WTC11 (cell line): ENCODE results near the gene GFPT1. TPM values are rescaled to one million over a fixed set of nuclear protein-coding genes. Genes with fewer than 3 reads are reported as not detected.

Experiments used
- ATAC-seq: fragments of 200-7000 bp; cut with Tn5 transposase; 2 replicates; pipeline ENCODE4 v1.10.0; 2021; ENCODE audit warnings: mild to moderate bottlenecking, moderate library complexity
- CTCF ChIA-PET: fragments of 300-600 bp; sonication (Branson Sonifier 250); formaldehyde crosslinking; loops from one replicate; lab custom pipeline; 2021; ENCODE audit warnings: antibody characterized with exemption; lab: Charles Lee
- POLR2A ChIA-PET: fragments of 350-600 bp; sonication (Branson Sonifier 250); formaldehyde crosslinking; loops from one replicate; lab custom pipeline; 2021; ENCODE audit warnings: antibody characterized with exemption; lab: Charles Lee
- DNase-seq: peaks from one replicate; pipeline ENCODE4 v3.0.0; 2021; ENCODE audit warnings: low spot score
- H3K27ac Mint-ChIP-seq: 2 replicates; pipeline ENCODE4 v1.8.0; 2021; ENCODE audit warnings: mixed read lengths
- H3K27me3 Mint-ChIP-seq: 2 replicates; pipeline ENCODE4 v1.8.0; 2021; ENCODE audit warnings: low read depth, mild to moderate bottlenecking, moderate library complexity, mixed read lengths
- H3K36me3 Mint-ChIP-seq: 2 replicates; pipeline ENCODE4 v1.8.0; 2021; ENCODE audit warnings: mixed read lengths
- H3K4me1 Mint-ChIP-seq: 2 replicates; pipeline ENCODE4 v1.8.0; 2022; ENCODE audit warnings: mixed read lengths
- H3K4me3 Mint-ChIP-seq: 2 replicates; pipeline ENCODE4 v1.8.0; 2021; ENCODE audit warnings: mild to moderate bottlenecking, moderate library complexity, mixed read lengths
- H3K9me3 Mint-ChIP-seq: 2 replicates; pipeline ENCODE4 v1.8.0; 2021; ENCODE audit warnings: mixed read lengths
- AR ChIP-seq: fragments of 250-450 bp; sonication (Bioruptor Pico); IDR thresholded peaks from 2 replicates; pipeline ENCODE4 v1.9.0; 2021; ENCODE audit warnings: mild to moderate bottlenecking
- CDX4 ChIP-seq: fragments of 250-450 bp; sonication (Bioruptor Pico); IDR thresholded peaks from 2 replicates; pipeline ENCODE4 v1.9.0; 2021; ENCODE audit warnings: moderate library complexity, mild to moderate bottlenecking, inconsistent platforms, borderline replicate concordance
- E2F1 ChIP-seq: sonication (generic); formaldehyde crosslinking; IDR thresholded peaks from 2 replicates; pipeline ENCODE4 v1.8.0; 2022; ENCODE audit warnings: mild to moderate bottlenecking, missing genetic modification reagents
- E2F5 ChIP-seq: sonication (generic); formaldehyde crosslinking; IDR thresholded peaks from 2 replicates; pipeline ENCODE4 v1.8.1; 2022; ENCODE audit warnings: mild to moderate bottlenecking, moderate library complexity, missing genetic modification reagents
- ELF4 ChIP-seq: sonication (generic); formaldehyde crosslinking; IDR thresholded peaks from 2 replicates; pipeline ENCODE4 v1.8.1; 2022; ENCODE audit warnings: low read depth, mild to moderate bottlenecking, moderate library complexity, missing genetic modification reagents
- GRHL2 ChIP-seq: fragments of 250-450 bp; sonication (Bioruptor Pico); IDR thresholded peaks from 2 replicates; pipeline ENCODE4 v1.8.0; 2022; ENCODE audit warnings: mild to moderate bottlenecking, moderate library complexity; ENCODE audit not compliant: insufficient replicate concordance, severe bottlenecking
- JAZF1 ChIP-seq: fragments of 250-450 bp; sonication (Bioruptor Pico); IDR thresholded peaks from 2 replicates; pipeline ENCODE4 v1.9.0; 2021; ENCODE audit warnings: moderate library complexity, mild to moderate bottlenecking, inconsistent platforms
- TCF7 ChIP-seq: sonication (generic); formaldehyde crosslinking; IDR thresholded peaks from 2 replicates; pipeline ENCODE4 v1.8.0; 2022; ENCODE audit warnings: mild to moderate bottlenecking, low read depth, missing genetic modification reagents, moderate library complexity
- ZBTB21 ChIP-seq: sonication (generic); formaldehyde crosslinking; IDR thresholded peaks from 2 replicates; pipeline ENCODE4 v1.8.1; 2023; ENCODE audit warnings: mild to moderate bottlenecking, missing genetic modification reagents, borderline replicate concordance
- ZNF281 ChIP-seq: sonication (generic); formaldehyde crosslinking; IDR thresholded peaks from 2 replicates; pipeline ENCODE4 v1.8.0; 2023; ENCODE audit warnings: mild to moderate bottlenecking, missing genetic modification reagents
- total RNA-seq: library from RNA; stranded (reverse); gene quantifications from 3 replicates; pipeline ENCODE4 v1.2.3, GENCODE V29; 2021

GFPT1 gene
- total RNA-seq, 1 experiment from 2014 or later = 65.5 TPM

- TF ChIP-seq TCF7 (CRISPR knock-in tag) = no peak
- TF ChIP-seq JAZF1 (CRISPR knock-in tag) = no peak
- no peak for TF ChIP-seq GRHL2 (CRISPR knock-in tag)
- TF ChIP-seq E2F1 (CRISPR knock-in tag) = no peak
- TF ChIP-seq CDX4 (CRISPR knock-in tag) = no peak
- no peak for TF ChIP-seq ELF4 (CRISPR knock-in tag)
- TF ChIP-seq ZBTB21 (CRISPR knock-in tag) = no peak
- no peak for TF ChIP-seq E2F5
- TF ChIP-seq ZNF281 (CRISPR knock-in tag) = no peak
- 0 out of 2 replicates have a peak, but pooled peaks cover 4% of the 10 kb centered on the region for H3K36me3 Mint-ChIP-seq
- no peak overlapping the region for H3K27ac Mint-ChIP-seq
- peaks cover 9% of the 10 kb centered on the region for H3K27me3 Mint-ChIP-seq
- H3K9me3 Mint-ChIP-seq = no peaks in the 10 kb centered on the region
- DNase-seq (no peak), ATAC-seq (no peak)
- peaks cover 20% of the 10 kb centered on the region for H3K4me1 Mint-ChIP-seq
- ChIA-PET POLR2A (no interaction called here), CTCF (interaction anchor here (1.8 kb wide), 1 partner anchor 15 kb away, joined by 9 read pairs; no protein-coding TSS in a partner anchor)
- no peak overlapping the region for H3K4me3 Mint-ChIP-seq
Observed at GRCh38 chr2:69390001-69390400, 3.0 kb upstream of the GFPT1 start.

GRCh38 chr2:69389271-69389670, 2.2 kb upstream of the GFPT1 start:
- H3K36me3 Mint-ChIP-seq = no peaks in the 10 kb centered on the region
- peaks cover 9% of the 10 kb centered on the region for H3K27me3 Mint-ChIP-seq

More at GRCh38 chr2:69389271-69389670, 2.2 kb upstream of the GFPT1 start:
- peaks cover 25% of the 10 kb centered on the region for H3K4me1 Mint-ChIP-seq
- H3K4me3 Mint-ChIP-seq = no peak overlapping the region
- TF ChIP-seq AR (CRISPR knock-in tag) = no peak
- no peaks in the 10 kb centered on the region for H3K9me3 Mint-ChIP-seq
- ChIA-PET CTCF (interaction anchor here (1.8 kb wide), 1 partner anchor 14 kb away, joined by 9 read pairs; no protein-coding TSS in a partner anchor), POLR2A (no interaction called here)
- no peak overlapping the region for H3K27ac Mint-ChIP-seq
- ATAC-seq = no peak
- DNase-seq = no peak
